Head of caudate nucleus (tissue), 42 donors: ENCODE results near the gene MRPL41.

Experiments used
- DNase-seq, 42 donors: peaks; one replicate each; pipeline versions ENCODE4 v3.0.0 to v3.0.0-alpha.2; 2020 to 2021; ENCODE audit warnings: mixed read lengths in 7 of 42
- intact Hi-C: fragments of 100-400 bp; cut with DNase I; formaldehyde crosslinking; loops from one replicate; pipeline ENCODE4 v1.15.0; 2022

The MRPL41 gene

GRCh38 chr9:137598943-137599342 is 47.3 kb downstream of the MRPL41 start:
- intact Hi-C loops: no loop called here
- DNase-seq: no peak
